Measurements from ENCODE around the gene SNTG2.

Gene SNTG2

DNA sequence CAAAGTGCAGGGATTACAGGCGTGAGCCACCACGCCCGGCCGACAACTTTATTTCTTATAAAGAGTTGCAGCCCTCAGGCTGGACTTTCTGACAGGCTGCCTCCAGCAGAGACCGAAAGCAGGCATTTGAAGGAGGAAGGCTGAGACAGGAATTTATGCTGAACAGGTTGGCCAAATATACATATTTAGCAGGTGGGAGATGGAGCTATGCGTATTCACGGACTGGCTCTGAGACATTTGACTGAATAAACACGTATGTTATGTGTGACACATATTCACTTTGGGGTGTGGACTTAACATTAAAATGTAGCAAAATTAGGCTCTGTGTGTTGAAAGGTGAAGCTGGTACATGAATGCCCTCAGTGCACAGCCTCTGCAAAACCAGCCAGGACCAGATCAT, 65.9 kb downstream of the SNTG2 start:
- Mint-ChIP-seq H3K27ac (no peak overlapping the region), H3K9me3 (no peaks in the 10 kb centered on the region), H3K4me1 (no peaks in the 10 kb centered on the region), H3K27me3 (peaks cover 19 to 26% of the 10 kb centered on the region in 2 donors), H3K4me3 (no peak overlapping the region), H3K36me3 (no peaks in the 10 kb centered on the region)
- DNase-seq: no peak
- no peak for ATAC-seq (replicated peaks)

DNA sequence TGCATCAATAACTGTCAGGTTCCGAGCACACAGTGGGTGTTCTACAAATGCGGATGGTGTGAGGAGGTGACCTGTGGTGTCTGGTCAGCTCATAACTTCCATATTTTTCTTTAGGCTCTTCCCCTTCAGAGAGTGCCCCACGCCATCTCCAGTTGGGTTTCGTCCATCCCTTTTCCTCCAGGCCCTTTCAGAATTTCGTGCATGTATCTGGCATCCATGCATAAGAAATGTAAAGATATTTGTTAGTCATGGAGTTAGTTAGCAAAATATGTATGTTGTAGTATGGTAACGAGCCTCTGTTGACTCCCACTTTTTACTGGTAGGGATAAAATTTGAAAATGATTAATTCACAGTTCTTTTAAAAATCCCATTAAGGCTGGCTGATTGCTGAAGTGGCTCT, 67.2 kb downstream of the SNTG2 start:
- H3K9me3 Mint-ChIP-seq: no peaks in the 10 kb centered on the region
- H3K4me1 Mint-ChIP-seq: no peaks in the 10 kb centered on the region
- no peaks in the 10 kb centered on the region for H3K36me3 Mint-ChIP-seq
- no peak for ATAC-seq (replicated peaks)
- H3K4me3 Mint-ChIP-seq: no peak overlapping the region
- peaks cover 13 to 18% of the 10 kb centered on the region in 2 donors for H3K27me3 Mint-ChIP-seq
- no peak for DNase-seq
- H3K27ac Mint-ChIP-seq: no peak overlapping the region

DNA sequence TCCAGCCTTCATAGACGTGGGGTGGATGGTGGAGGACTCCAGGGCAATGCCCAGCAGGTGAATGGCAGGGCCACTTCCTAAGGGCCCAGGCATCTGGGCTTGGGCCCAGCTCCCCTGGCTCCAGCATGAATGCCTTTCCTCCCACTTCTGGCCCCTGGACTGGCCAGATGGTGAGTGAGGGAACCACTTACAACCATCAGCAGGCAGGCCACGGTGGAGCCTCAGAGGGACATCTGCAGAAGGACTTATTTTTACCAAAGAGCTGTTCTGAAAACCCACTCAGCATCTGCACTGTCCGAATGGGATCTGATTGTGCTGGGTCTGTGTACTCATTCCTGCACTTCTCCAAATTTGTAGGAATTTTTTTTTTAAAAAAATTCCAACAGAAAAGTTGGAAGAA, 69.6 kb downstream of the SNTG2 start:
- ATAC-seq (replicated peaks): no peak
- H3K9me3 Mint-ChIP-seq: no peaks in the 10 kb centered on the region
- H3K27me3 Mint-ChIP-seq: peaks cover 12 to 13% of the 10 kb centered on the region in 2 donors
- H3K36me3 Mint-ChIP-seq: no peaks in the 10 kb centered on the region
- no peak overlapping the region for H3K4me3 Mint-ChIP-seq
- no peaks in the 10 kb centered on the region for H3K4me1 Mint-ChIP-seq
- no peak overlapping the region for H3K27ac Mint-ChIP-seq
- DNase-seq: no peak

DNA sequence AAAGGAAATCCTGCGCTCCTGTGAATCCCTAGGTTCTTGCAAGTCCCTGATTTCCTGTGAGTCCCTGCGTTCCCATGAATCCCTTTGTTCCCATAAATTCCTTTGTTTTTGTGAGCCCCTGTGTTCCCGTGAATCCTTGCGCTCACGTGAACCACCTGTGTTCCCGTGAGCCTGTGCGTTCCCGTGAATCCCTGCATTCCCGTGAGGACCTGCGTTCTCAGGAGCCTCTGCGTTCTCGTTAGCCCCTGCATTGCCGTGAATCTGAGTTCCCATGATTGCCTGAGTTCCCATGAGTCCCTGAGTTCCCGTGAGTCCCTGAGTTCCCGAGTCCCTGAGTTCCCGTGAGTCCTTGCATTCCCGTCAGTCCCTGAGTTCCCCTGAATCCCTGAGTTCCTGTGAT, 71.5 kb downstream of the SNTG2 start:
- DNase-seq: no peak
- Mint-ChIP-seq H3K4me1 (no peaks in the 10 kb centered on the region), H3K27ac (no peak overlapping the region), H3K36me3 (no peaks in the 10 kb centered on the region), H3K27me3 (peaks cover 20 to 22% of the 10 kb centered on the region in 2 donors), H3K9me3 (no peaks in the 10 kb centered on the region), H3K4me3 (no peak overlapping the region)
- ATAC-seq (replicated peaks): no peak

DNA sequence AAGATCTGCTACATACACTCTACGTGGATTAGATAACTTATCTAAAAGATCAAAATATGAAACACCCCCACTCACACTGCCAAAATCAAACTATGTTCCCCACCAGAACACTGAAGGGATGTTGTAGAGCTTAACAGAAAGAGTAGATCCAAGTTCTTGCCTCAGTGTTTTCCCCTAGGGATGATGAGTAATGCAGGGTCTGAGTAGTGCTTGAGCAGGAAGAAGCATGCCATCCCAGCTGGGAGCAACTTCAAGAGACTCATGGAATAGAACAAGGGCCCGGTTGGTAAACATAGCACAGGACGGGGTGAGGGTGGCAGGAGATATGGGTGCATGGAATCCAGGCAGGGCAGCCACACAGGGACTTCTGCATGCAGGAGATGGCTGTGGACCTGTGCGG, 74.3 kb downstream of the SNTG2 start:
- H3K4me1 Mint-ChIP-seq: no peaks in the 10 kb centered on the region
- H3K27ac Mint-ChIP-seq: no peak overlapping the region

DNA sequence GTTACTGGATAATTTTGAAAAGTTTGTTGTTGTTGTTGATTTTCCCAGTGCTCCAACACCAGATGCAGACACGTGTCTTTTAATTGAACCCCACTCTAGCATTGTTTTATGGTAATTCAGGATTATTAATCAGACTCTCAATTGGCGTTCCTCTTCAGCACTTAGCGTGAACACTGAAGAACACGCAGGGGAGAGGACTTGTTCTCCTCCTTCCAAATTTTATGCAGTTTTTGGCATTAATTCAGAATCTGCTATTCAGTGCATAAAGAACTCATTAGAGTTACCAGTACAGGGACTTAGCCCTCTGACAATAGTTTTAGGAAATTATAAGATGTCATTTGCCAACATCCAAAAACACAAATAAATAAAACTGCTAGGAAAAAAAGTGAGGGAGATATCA, 75.5 kb downstream of the SNTG2 start:
- DNase-seq (no peak), ATAC-seq (replicated peaks) (no peak)
- peaks cover 24 to 27% of the 10 kb centered on the region in 2 donors for H3K27me3 Mint-ChIP-seq
- no peak overlapping the region for H3K4me3 Mint-ChIP-seq
- no peaks in the 10 kb centered on the region for H3K4me1 Mint-ChIP-seq
- no peak overlapping the region for H3K27ac Mint-ChIP-seq
- no peaks in the 10 kb centered on the region for H3K9me3 Mint-ChIP-seq
- H3K36me3 Mint-ChIP-seq: no peaks in the 10 kb centered on the region

More for the DNA sequence above, 74.3 kb downstream of the SNTG2 start:
- Mint-ChIP-seq H3K9me3 (no peaks in the 10 kb centered on the region), H3K36me3 (no peaks in the 10 kb centered on the region), H3K27me3 (peaks cover 22 to 24% of the 10 kb centered on the region in 2 donors), H3K4me3 (no peak overlapping the region)
- ATAC-seq (replicated peaks) (no peak), DNase-seq (no peak)

DNA sequence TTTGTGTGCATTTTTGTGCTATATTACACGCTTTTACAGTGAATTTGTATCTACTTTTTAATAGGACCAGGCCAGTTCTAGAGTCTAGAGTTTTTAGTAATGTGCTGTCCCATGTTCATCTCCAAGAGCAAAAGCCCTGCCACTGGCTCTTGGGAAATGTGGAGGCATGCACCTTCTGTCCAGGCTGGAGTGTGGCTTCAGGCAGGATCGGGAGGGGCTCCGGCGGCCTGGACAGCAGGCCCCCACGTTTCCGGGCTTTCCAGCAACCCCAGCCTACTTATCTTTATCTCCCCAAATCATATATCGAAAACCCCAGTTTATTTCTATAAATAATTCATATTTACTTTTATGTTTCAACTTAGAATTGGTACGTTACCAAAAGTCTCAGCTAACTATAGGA, 78.2 kb downstream of the SNTG2 start:
- Mint-ChIP-seq H3K27ac (no peak overlapping the region), H3K27me3 (peaks cover 21 to 27% of the 10 kb centered on the region in 2 donors), H3K4me1 (no peaks in the 10 kb centered on the region), H3K9me3 (no peaks in the 10 kb centered on the region), H3K36me3 (no peaks in the 10 kb centered on the region), H3K4me3 (no peak overlapping the region)
- DNase-seq (no peak), ATAC-seq (replicated peaks) (no peak)

DNA sequence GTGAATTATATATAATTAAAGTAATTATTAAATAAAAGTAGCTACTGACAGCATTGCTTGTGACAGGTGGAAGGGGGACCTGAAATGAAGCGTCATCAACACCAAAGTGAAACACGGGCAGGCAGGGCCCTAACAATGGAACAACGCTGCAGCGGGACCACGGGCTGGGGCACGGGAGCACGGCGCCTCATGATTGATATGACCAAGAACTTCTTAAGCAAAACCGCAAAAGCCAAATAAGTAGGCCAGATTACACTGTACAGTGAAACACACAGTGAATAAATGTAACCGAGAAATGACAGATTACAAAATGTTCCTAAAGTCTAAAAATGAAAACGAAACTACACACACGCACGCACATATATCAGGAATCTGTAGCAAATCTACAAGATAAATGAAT, 81.4 kb downstream of the SNTG2 start:
- Mint-ChIP-seq H3K36me3 (no peaks in the 10 kb centered on the region), H3K27me3 (peaks cover 21 to 25% of the 10 kb centered on the region in 2 donors), H3K9me3 (peaks cover 0 to 6% of the 10 kb centered on the region in 2 donors), H3K4me3 (no peak overlapping the region), H3K27ac (no peak overlapping the region), H3K4me1 (no peaks in the 10 kb centered on the region)
- ATAC-seq (replicated peaks) (no peak), DNase-seq (no peak)

DNA sequence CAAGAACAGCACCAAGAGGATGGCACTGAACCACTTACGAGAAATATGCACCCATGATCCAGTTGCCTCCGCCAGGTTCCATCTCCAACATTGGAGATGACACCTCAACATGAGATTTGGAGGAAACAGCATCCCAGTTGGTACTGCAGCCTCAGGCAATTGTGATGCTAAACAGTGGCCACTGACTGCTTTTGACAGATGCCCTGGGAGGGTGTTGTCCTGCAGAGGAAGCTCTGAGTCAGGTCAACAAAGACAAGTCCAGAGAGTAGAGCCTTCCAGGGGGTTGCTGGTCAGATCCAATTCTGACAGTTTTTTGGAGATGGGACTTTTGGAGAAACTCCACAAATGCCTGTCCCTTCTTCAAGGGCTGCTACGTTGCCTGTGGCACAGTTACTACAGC, 82.4 kb downstream of the SNTG2 start:
- no peak for DNase-seq
- Mint-ChIP-seq H3K27me3 (peaks cover 22 to 29% of the 10 kb centered on the region in 2 donors), H3K4me3 (no peak overlapping the region), H3K27ac (no peak overlapping the region), H3K4me1 (no peaks in the 10 kb centered on the region), H3K9me3 (peaks cover 0 to 6% of the 10 kb centered on the region in 2 donors), H3K36me3 (no peaks in the 10 kb centered on the region)
- ATAC-seq (replicated peaks): no peak

DNA sequence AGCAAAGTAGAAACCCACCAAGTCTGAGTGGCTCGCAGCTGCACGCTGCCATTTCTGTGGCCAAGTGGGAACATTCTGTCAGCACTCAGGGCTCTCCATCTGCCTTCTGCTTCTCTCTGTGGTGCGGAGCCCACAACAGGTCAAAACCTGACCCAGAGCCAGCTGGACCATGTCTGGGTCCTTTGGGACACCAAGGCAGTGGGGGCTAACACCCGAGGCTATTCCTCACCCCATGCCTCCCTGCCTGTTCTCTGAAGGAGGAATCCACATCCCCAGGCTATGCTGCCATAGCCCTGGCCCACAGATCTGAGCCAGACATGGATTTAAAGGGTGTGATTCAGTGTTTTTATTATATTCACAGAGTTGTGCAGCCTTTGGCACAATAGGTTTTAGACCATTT, 86.4 kb downstream of the SNTG2 start:
- no peaks in the 10 kb centered on the region for H3K36me3 Mint-ChIP-seq
- peaks cover 17 to 29% of the 10 kb centered on the region in 2 donors for H3K27me3 Mint-ChIP-seq
- no peak for ATAC-seq (replicated peaks)
- DNase-seq: no peak
- no peak overlapping the region for H3K4me3 Mint-ChIP-seq
- H3K27ac Mint-ChIP-seq: no peak overlapping the region
- no peaks in the 10 kb centered on the region for H3K4me1 Mint-ChIP-seq
- peaks cover 0 to 6% of the 10 kb centered on the region in 2 donors for H3K9me3 Mint-ChIP-seq

DNA sequence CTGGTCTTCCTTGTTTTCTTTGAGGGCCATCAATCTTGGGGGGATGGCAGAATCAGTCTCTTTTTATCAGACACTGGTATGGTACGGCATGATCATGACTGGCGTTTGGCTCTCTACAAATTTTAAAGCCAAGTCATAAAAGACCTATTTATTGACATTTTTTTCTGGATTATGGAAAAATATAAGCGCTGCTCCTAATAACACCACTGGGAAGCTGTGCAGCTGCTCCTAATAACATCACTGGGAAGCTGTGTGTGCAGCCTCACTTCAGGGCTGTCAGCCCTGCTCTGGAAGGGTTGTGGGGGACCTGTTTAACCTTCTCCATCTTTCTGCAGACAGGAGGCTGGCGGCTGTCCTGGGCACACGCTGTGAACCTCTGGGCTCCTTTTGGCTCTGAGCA, 88.9 kb downstream of the SNTG2 start:
- Mint-ChIP-seq H3K27me3 (peaks cover 10 to 43% of the 10 kb centered on the region in 2 donors), H3K27ac (no peak overlapping the region), H3K4me3 (no peak overlapping the region), H3K9me3 (peaks cover 13 to 17% of the 10 kb centered on the region in 2 donors), H3K36me3 (no peaks in the 10 kb centered on the region), H3K4me1 (no peaks in the 10 kb centered on the region)
- DNase-seq (no peak), ATAC-seq (replicated peaks) (no peak)

DNA sequence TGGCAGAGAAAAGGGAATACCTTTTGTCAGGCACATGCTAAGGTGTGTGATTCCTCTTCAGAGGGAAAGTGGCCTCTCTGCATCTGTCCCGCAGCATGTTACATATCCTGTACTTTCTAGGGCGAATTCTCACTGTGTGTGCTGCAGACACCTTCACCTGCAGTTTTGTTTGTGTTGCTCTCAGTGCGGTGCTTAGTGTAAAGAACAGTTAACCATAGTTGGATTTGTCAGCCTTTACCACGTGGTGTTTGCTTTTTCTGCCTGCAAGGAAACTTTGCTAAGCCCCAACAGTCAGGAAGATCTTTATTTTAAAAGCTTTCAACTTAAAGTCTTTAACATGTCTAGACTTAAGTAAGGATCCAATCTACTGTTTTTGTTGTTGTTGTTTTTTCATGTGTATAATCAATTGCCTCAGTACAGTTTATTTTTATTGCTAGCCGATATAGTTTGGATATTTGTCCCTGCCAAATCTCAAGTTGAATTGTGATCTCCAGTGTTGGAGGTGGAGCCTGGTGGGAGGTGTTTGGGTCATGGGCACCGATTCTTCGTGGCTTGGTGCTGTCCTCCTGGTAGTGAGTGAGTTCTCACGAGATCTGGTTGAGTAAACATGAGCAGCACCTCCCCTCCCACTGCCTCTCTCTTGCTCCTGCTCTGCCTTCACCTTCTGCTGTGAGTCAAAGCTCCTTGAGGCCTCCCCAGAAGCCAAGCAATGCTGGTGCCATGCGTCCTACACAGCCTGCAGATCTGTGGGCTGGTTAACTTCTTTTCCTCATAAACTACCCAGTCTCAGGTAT, 90.6 kb downstream of the SNTG2 start:
- DNase-seq (no peak), ATAC-seq (replicated peaks) (no peak)
- peaks cover 9 to 41% of the 10 kb centered on the region in 2 donors for H3K27me3 Mint-ChIP-seq
- H3K36me3 Mint-ChIP-seq: no peaks in the 10 kb centered on the region
- peaks cover 6 to 7% of the 10 kb centered on the region in 2 donors for H3K4me1 Mint-ChIP-seq
- H3K27ac Mint-ChIP-seq: no peak overlapping the region
- peaks cover 11 to 17% of the 10 kb centered on the region in 2 donors for H3K9me3 Mint-ChIP-seq
- H3K4me3 Mint-ChIP-seq: no peak overlapping the region

DNA sequence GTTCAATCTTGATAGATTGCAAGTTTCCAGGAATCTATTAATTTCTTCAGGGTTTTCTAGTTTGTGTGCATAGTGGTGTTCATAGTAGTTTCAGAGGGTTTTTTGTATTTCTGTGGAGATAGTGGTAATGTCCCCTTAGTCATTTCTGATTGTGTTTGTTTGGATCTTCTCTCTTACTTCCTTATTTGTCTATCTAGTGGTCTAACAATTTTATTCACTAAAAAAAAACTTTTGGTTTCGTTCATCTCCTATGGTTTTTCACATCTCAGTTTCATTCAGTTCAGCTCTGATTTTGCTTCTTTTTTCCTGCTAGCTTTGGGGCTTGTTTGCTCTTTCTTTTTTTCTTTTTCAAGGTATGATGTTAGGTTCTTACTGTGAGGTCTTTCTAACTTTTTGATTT, 94.5 kb downstream of the SNTG2 start:
- DNase-seq: no peak
- no peak overlapping the region for H3K4me3 Mint-ChIP-seq
- ATAC-seq (replicated peaks): peak; percentile 93 to 95

DNA sequence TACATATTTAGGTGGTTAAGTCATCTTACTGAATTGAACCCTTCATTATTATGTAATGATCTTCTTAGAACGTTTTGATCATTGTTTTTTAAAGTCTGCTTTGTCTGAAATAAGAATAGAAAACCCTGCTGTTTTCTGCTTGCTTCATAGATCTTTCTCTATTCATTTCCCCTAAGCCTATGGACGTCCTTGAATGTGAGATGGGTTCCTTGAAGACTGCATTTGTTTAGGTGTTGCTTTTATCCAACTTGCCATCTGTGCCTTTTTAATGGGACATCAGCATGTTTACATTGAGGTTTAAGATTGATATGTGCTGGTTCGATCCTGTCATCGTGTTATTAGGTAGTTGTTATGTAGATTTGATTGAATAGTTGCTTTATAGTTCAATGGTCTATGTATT, 95.4 kb downstream of the SNTG2 start:
- Mint-ChIP-seq H3K4me1 (peaks cover 6 to 7% of the 10 kb centered on the region in 2 donors), H3K36me3 (no peaks in the 10 kb centered on the region), H3K27me3 (peaks cover 33 to 39% of the 10 kb centered on the region in 2 donors), H3K4me3 (no peak overlapping the region), H3K27ac (no peak overlapping the region), H3K9me3 (peaks cover 11 to 25% of the 10 kb centered on the region in 2 donors)
- no peak for ATAC-seq (replicated peaks)
- DNase-seq: no peak

More for the DNA sequence above, 94.5 kb downstream of the SNTG2 start:
- Mint-ChIP-seq H3K36me3 (no peaks in the 10 kb centered on the region), H3K4me1 (peaks cover 6 to 7% of the 10 kb centered on the region in 2 donors), H3K27ac (no peak overlapping the region), H3K9me3 (peaks cover 11 to 25% of the 10 kb centered on the region in 2 donors), H3K27me3 (peaks cover 27 to 45% of the 10 kb centered on the region in 2 donors)

DNA sequence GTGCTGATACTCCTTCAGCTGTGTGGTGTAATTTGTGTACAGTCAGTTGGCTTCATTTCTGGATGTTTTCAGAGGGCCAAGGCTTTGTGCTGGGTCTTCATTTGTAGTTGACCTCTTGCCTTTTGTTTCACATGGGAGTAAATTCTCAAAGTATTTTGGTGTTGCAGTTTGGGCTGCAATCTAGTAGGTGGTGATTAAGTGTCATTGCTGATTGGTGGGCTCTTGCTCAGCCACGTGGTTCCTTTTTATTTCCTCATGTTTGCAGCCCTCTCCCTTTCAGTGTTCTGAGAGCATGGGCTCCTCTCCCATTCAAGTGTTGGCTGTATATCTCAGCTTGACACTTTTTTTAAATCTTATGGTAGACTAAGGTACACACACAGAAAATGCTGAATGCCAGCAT, 96.8 kb downstream of the SNTG2 start:
- no peak overlapping the region for H3K4me3 Mint-ChIP-seq
- peaks cover 8 to 22% of the 10 kb centered on the region in 2 donors for H3K9me3 Mint-ChIP-seq
- DNase-seq (peak; percentile 5), ATAC-seq (replicated peaks) (peak; percentile 59 to 65)
- H3K27me3 Mint-ChIP-seq: peaks cover 36 to 37% of the 10 kb centered on the region in 2 donors
- H3K4me1 Mint-ChIP-seq: peaks cover 6 to 7% of the 10 kb centered on the region in 2 donors
- no peak overlapping the region for H3K27ac Mint-ChIP-seq
- no peaks in the 10 kb centered on the region for H3K36me3 Mint-ChIP-seq

All from stimulated activated naive B cell treated with anti-CD40 and anti-IgM and Interleukin-4, amounts not matched to agents 10 μg/mL and 1 μg/mL and 100 μg/mL, for 72 hours (primary cell).